K562 (cell line): ENCODE measurements around the gene GAK. TPM values are rescaled to one million over a fixed set of nuclear protein-coding genes. Genes with fewer than 3 reads are reported as not detected.

Experiments used
- CEBPG ChIP-seq, 3 experiments: fragments of 200-800 bp in 1 of 3; sonication (Bioruptor generic) in 1 of 3; sonication (generic) in 1 of 3; formaldehyde crosslinking in 1 of 3; IDR thresholded peaks in 2 of 3; conservative IDR thresholded peaks in 1 of 3; 2 replicates each; pipeline versions ENCODE4 v1.6.1 to v1.8.0; 2016 to 2022; ENCODE audit warnings: missing compliant biosample characterization in 2 of 3, missing genetic modification characterization in 2 of 3, mild to moderate bottlenecking in 1 of 3, missing genetic modification reagents in 1 of 3
- HNRNPK ChIP-seq: fragments of 200-400 bp; formaldehyde crosslinking; IDR thresholded peaks from one replicate; pipeline ENCODE4 v1.6.1; 2018; ENCODE audit warnings: mild to moderate bottlenecking, low read depth, low read length; ENCODE audit not compliant: poor library complexity, severe bottlenecking
- HNRNPUL1 ChIP-seq: fragments of 200-400 bp; formaldehyde crosslinking; IDR thresholded peaks from 2 replicates; pipeline ENCODE4 v1.6.1; 2017; ENCODE audit warnings: low read length
- KDM4B ChIP-seq, 2 experiments: fragments of 450-650 bp in 1 of 2; sonication (generic) in 1 of 2; IDR thresholded peaks; 2 replicates each; pipeline ENCODE4 v1.6.1; 2016 to 2017; ENCODE audit warnings: borderline replicate concordance in 2 of 2, antibody characterized with exemption in 1 of 2, low read depth in 1 of 2, mild to moderate bottlenecking in 1 of 2
- KDM5B ChIP-seq: fragments of 200-600 bp; sonication (generic); IDR thresholded peaks from 2 replicates; pipeline ENCODE4 v1.6.1; 2012; ENCODE audit warnings: low read depth, mild to moderate bottlenecking, moderate library complexity, low read length, control low read depth, inconsistent platforms; ENCODE audit not compliant: insufficient replicate concordance
- PHF20 ChIP-seq: fragments of 450-650 bp; IDR thresholded peaks from 2 replicates; pipeline ENCODE4 v1.6.1; 2018; ENCODE audit not compliant: partially characterized antibody
- PHF8 ChIP-seq: fragments of 200-600 bp; sonication (generic); IDR thresholded peaks from 2 replicates; pipeline ENCODE4 v1.6.1; 2012; ENCODE audit warnings: mixed run types, mild to moderate bottlenecking, inconsistent platforms, low read length, moderate library complexity, borderline replicate concordance
- SLC30A9 ChIP-seq: fragments of 250-450 bp; sonication (Bioruptor Pico); IDR thresholded peaks from 2 replicates; pipeline ENCODE4 v1.8.0; 2022; ENCODE audit warnings: mild to moderate bottlenecking, moderate library complexity
- TARDBP ChIP-seq: fragments of 450-650 bp; IDR thresholded peaks from 2 replicates; pipeline ENCODE4 v1.6.1; 2016
- TBL1XR1 ChIP-seq, 2 experiments: IDR thresholded peaks; 2 replicates each; pipeline ENCODE4 v1.6.1; 2012; ENCODE audit warnings: improper control_type of control experiment in 2 of 2, low read length in 2 of 2, mild to moderate bottlenecking in 1 of 2
- TCFL5 ChIP-seq: fragments of 250-450 bp; sonication (Bioruptor Pico); conservative IDR thresholded peaks from 2 replicates; pipeline ENCODE4 v1.6.1; 2021; ENCODE audit warnings: mild to moderate bottlenecking, moderate library complexity, matching md5 sums
- ZFPM2 ChIP-seq: fragments of 250-450 bp; sonication (Bioruptor Pico); IDR thresholded peaks from 2 replicates; pipeline ENCODE4 v1.5.1; 2022; ENCODE audit warnings: mild to moderate bottlenecking
- polyA plus RNA-seq, 8 experiments: library from polyadenylated mRNA; depleted of rRNA in 4 of 8; stranded (reverse) in 5 of 8; unstranded in 3 of 8; fragments of >200 nt; fragmentation: Nextera tagmentation in 2 of 8; fragmentation: Illumina TruSeq in 1 of 8; extraction: Ambion mirVana in 2 of 8; extraction: Trizol in 1 of 8; gene quantifications; 2 replicates each; pipeline versions ENCODE4 v1.2.1 to v1.2.3, GENCODE V29; 2011 to 2014; ENCODE audit warnings: inconsistent platforms in 1 of 8, missing spikeins in 1 of 8
- total RNA-seq, 7 experiments: library from RNA; depleted of rRNA in 6 of 7; stranded (reverse); fragments of >200 nt in 6 of 7; fragmentation: Illumina TruSeq in 2 of 7; extraction: Trizol in 2 of 7; gene quantifications; 2 replicates each; pipeline versions ENCODE4 v1.2.1 to v1.2.3, GENCODE V29; 2011 to 2021; ENCODE audit warnings: low replicate concordance in 1 of 7
- TF ChIP-seq, protein P1 (sequence below): IDR thresholded peaks from 3 replicates; pipeline ENCODE4 v1.6.1; 2011; ENCODE audit warnings: borderline replicate concordance, mild to moderate bottlenecking, moderate library complexity; ENCODE audit not compliant: insufficient read length; ENCODE audit errors: extremely low read depth
- TF ChIP-seq, protein P2 (sequence below), 2 experiments: fragments of 450-650 bp in 1 of 2; sonication (generic) in 1 of 2; formaldehyde crosslinking in 1 of 2; IDR thresholded peaks in 1 of 2; conservative IDR thresholded peaks in 1 of 2; 2 replicates each; pipeline versions ENCODE4 v1.6.1 to v1.8.1; 2016 to 2023; ENCODE audit warnings: mild to moderate bottlenecking in 2 of 2, moderate library complexity in 2 of 2, inconsistent platforms in 1 of 2, missing genetic modification reagents in 1 of 2
- TF ChIP-seq, protein P3 (sequence below): fragments of 450-650 bp; IDR thresholded peaks from 2 replicates; pipeline ENCODE4 v1.6.1; 2017; ENCODE audit warnings: mild to moderate bottlenecking, moderate library complexity
- TF ChIP-seq, protein P4 (sequence below): fragments of 450-650 bp; IDR thresholded peaks from 2 replicates; pipeline ENCODE4 v1.7.1; 2018; ENCODE audit warnings: mild to moderate bottlenecking, low read depth; ENCODE audit not compliant: partially characterized antibody

GAK gene
- total and polyA plus RNA-seq, 9 of the 15 experiments (the other 6 are each of a cell fraction or from before 2014, with no cell fraction given), result 1.3 to 102 (median 16.2) TPM

DNA sequence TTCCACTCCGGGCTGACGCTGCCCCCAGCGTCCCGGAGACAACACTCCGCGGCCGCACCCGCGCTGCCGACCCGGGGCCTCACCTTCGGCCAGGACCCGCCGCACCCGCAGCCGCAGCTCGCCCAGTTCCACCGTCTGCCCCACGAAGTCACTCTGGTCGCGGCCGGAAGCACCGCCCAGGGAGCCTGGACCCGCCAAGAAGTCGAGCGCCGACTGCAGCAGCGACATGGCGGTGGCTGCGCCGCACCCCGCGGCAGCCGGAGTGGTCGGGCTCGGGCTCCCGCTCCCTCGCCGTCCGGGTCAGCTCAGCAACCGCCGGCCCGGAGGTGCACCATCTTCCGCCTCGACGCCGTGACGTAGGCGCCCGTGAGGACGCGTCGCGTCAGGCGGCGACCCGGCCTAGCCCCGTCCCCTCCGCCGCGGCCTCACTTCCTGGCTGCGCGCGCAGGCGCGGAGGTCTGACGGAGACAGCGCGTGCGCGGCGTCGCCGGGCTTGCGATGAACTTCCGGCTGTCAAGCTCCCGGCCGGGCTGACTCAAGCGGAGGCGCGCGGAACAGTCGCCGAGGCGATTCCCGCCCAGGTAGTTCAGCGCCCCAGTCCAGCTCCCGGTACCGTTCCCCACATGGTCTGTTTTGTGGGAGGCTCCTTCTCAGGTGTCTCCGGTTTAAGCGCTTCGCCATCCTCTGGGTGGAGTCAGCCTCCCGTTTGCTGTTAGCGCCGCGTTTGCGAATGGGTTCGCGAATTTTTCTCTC, at the start of gene GAK, which contains the start of gene TMEM175 (continued):
- TF ChIP-seq, protein P1, sequence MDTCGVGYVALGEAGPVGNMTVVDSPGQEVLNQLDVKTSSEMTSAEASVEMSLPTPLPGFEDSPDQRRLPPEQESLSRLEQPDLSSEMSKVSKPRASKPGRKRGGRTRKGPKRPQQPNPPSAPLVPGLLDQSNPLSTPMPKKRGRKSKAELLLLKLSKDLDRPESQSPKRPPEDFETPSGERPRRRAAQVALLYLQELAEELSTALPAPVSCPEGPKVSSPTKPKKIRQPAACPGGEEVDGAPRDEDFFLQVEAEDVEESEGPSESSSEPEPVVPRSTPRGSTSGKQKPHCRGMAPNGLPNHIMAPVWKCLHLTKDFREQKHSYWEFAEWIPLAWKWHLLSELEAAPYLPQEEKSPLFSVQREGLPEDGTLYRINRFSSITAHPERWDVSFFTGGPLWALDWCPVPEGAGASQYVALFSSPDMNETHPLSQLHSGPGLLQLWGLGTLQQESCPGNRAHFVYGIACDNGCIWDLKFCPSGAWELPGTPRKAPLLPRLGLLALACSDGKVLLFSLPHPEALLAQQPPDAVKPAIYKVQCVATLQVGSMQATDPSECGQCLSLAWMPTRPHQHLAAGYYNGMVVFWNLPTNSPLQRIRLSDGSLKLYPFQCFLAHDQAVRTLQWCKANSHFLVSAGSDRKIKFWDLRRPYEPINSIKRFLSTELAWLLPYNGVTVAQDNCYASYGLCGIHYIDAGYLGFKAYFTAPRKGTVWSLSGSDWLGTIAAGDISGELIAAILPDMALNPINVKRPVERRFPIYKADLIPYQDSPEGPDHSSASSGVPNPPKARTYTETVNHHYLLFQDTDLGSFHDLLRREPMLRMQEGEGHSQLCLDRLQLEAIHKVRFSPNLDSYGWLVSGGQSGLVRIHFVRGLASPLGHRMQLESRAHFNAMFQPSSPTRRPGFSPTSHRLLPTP, result no peak
- TF ChIP-seq, protein P2, sequence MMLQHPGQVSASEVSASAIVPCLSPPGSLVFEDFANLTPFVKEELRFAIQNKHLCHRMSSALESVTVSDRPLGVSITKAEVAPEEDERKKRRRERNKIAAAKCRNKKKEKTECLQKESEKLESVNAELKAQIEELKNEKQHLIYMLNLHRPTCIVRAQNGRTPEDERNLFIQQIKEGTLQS (IDR thresholded peaks at IDR 0.05), result no peak
- TF ChIP-seq, protein P2 (CRISPR knock-in tag; conservative IDR thresholded peaks at IDR 0.05), result peak; percentile 62; the same call in 1 of the 2 replicates
- TF ChIP-seq CEBPG (CRISPR knock-in tag; IDR thresholded peaks at IDR 0.05) (peak; percentile 38; the same call in 1 of the 2 replicates), CEBPG (tag; conservative IDR thresholded peaks at IDR 0.05 in 1 of 2, IDR thresholded peaks at IDR 0.05 in 1 of 2) (no peak), TARDBP (0 out of 2 replicates have a peak, but pooled peaks have one; percentile 28), KDM4B (IDR thresholded peaks at IDR 0.05; ENCODE audit: borderline replicate concordance in 2 of 2, low read depth in 1 of 2) (peak in 1 of 2 experiments; percentile 62; a peak in 1 of 4 replicates), HNRNPK (peak; percentile 10), PHF20 (peak; percentile 85), HNRNPUL1 (no peak), TBL1XR1 (IDR thresholded peaks at IDR 0.05; ENCODE audit: low read length in 2 of 2) (peak in 1 of 2 experiments; percentile 53; a peak in 1 of 4 replicates), PHF8 (peak; percentile 94), ZFPM2 (CRISPR knock-in tag) (0 out of 2 replicates have a peak, but pooled peaks have one; percentile 58), SLC30A9 (CRISPR knock-in tag) (no peak), KDM5B (peak; percentile 92), TCFL5 (CRISPR knock-in tag) (no peak)
- TF ChIP-seq, protein P3, sequence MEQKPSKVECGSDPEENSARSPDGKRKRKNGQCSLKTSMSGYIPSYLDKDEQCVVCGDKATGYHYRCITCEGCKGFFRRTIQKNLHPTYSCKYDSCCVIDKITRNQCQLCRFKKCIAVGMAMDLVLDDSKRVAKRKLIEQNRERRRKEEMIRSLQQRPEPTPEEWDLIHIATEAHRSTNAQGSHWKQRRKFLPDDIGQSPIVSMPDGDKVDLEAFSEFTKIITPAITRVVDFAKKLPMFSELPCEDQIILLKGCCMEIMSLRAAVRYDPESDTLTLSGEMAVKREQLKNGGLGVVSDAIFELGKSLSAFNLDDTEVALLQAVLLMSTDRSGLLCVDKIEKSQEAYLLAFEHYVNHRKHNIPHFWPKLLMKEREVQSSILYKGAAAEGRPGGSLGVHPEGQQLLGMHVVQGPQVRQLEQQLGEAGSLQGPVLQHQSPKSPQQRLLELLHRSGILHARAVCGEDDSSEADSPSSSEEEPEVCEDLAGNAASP, result no peak
- TF ChIP-seq, protein P4, sequence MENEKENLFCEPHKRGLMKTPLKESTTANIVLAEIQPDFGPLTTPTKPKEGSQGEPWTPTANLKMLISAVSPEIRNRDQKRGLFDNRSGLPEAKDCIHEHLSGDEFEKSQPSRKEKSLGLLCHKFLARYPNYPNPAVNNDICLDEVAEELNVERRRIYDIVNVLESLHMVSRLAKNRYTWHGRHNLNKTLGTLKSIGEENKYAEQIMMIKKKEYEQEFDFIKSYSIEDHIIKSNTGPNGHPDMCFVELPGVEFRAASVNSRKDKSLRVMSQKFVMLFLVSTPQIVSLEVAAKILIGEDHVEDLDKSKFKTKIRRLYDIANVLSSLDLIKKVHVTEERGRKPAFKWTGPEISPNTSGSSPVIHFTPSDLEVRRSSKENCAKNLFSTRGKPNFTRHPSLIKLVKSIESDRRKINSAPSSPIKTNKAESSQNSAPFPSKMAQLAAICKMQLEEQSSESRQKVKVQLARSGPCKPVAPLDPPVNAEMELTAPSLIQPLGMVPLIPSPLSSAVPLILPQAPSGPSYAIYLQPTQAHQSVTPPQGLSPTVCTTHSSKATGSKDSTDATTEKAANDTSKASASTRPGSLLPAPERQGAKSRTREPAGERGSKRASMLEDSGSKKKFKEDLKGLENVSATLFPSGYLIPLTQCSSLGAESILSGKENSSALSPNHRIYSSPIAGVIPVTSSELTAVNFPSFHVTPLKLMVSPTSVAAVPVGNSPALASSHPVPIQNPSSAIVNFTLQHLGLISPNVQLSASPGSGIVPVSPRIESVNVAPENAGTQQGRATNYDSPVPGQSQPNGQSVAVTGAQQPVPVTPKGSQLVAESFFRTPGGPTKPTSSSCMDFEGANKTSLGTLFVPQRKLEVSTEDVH, result peak; percentile 73
